ENCODE results near the gene TTC14.

GRCh38 chr3:180630371-180630770 lies 28.4 kb downstream of the TTC14 start:
- no peak for TF ChIP-seq CTCF (IDR thresholded peaks at IDR 0.05; ENCODE audit: poor library complexity, severe bottlenecking)
- no peak for TF ChIP-seq RAD21 (conservative IDR thresholded peaks at IDR 0.05)
